Astrocyte of the cerebellum (primary cell): ENCODE data around the gene CACNG8.

Experiments
- DNase-seq: peaks from one replicate; pipeline ENCODE4 v3.0.0-alpha.2; 2011; ENCODE audit warnings: low read depth
- H3K4me3 ChIP-seq: 2 replicates; pipeline ENCODE4 v1.5.1; 2011; ENCODE audit warnings: mild to moderate bottlenecking, low read depth, low read length, moderate library complexity
- CTCF ChIP-seq: IDR thresholded peaks from 2 replicates; pipeline ENCODE4 v1.5.1; 2012; ENCODE audit warnings: low read length, low read depth, moderate library complexity, mild to moderate bottlenecking; ENCODE audit errors: missing control alignments
- in situ Hi-C: cut with HindIII; loops from 2 replicates; pipeline ENCODE4 v1.10.0; 2017; ENCODE audit warnings: low sequenced_read_pairs

Gene CACNG8

GRCh38 chr19:53989600-53990533 is 27.1 kb downstream of the CACNG8 start:
- peak; percentile 8 for DNase-seq
- no peak for TF ChIP-seq CTCF
- in situ Hi-C loops, result no loop called here
- H3K4me3 ChIP-seq, result no peak overlapping the region

DNA sequence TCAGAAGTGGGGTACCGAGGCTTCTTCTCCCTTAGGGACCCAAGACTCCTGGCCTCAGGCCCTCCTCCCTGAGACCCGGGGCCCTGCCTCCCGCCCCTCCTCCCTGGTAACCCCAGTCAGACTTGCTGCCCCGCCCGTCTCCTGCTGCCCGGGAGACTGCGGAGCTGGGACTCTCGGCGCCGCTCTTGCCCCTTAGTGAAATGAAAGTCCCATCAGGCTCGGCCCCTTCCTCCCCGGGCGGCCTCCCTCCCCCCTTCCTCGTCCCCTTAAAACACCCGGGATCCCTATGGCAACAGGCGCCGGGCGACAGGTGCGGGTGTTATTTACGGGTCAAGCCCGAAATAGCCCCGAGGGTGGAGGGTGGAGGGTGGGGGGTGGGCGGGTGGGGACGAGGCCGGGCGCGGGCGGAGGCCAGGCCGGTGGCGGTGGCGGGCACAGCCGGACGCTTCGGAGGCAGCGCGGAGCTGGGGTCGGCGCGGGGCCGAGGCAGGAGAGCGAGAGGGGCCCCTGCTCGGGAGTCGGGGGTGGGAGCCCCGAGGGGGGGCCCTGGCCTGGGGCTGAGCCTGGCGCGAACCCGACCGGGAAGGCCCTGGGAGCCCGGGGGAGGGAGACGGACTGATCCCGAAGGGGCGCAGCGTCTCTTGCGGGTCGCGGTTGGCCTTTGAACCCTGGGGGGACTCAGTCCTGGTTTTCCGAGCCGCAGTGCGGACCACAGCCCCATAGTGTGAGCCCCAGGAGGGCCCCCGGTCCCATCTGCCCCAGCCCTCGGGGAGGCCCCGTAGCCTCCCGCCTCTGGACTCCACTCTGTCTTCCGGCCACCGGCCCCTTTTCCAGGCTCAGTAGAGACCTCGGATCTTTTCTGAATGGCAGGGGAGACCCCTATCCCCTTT is 28.7 kb downstream of the CACNG8 start, which contains the start of gene CACNG6:
Gene CACNG6, plus strand, starts transcription at position 414 of the 890 bp plus-strand sequence. CDS start 1,241 bp downstream, outside the sequence.
- H3K4me3 ChIP-seq, result peak within 1 kb of the TSS; percentile 19
- in situ Hi-C loops, result no loop called here
- no peak for DNase-seq
- no peak for TF ChIP-seq CTCF

DNA sequence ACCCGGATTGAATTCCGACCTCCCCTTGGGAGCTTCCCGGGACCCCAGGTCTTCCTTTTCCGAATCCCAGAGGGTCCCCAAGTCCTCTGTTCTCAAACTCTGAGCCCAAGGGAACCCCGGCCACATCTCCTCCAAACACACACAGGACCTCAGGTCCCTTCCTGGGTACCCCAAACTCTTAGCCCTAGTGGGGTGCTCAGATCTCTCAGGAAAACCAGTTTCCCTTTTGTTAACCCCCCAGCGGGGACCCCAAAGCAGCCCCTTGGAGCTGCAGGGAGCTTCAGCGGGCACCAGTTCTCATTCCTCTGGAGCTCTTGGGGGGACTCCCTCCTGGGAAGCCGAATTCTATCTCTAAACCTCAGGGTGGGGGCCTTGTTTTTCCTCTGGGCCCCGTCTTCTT is 29.5 kb downstream of the CACNG8 start:
- H3K4me3 ChIP-seq, result no peak overlapping the region
- no peak for DNase-seq
- TF ChIP-seq CTCF, result no peak
- in situ Hi-C loops, result no loop called here

- no peak overlapping the region for H3K4me3 ChIP-seq
- in situ Hi-C loops, result no loop called here
- no peak for DNase-seq
- TF ChIP-seq CTCF, result no peak
These were observed 30.1 kb downstream of the CACNG8 start for GRCh38 chr19:53992815-53993214.

- in situ Hi-C loops, result no loop called here
- no peak overlapping the region for H3K4me3 ChIP-seq
- TF ChIP-seq CTCF, result no peak
- no peak for DNase-seq
These were observed 30.7 kb downstream of the CACNG8 start for GRCh38 chr19:53993448-53993847.

GRCh38 chr19:53994811-53995210 is 32.1 kb downstream of the CACNG8 start:
- in situ Hi-C loops, result no loop called here

More at GRCh38 chr19:53994811-53995210, 32.1 kb downstream of the CACNG8 start:
- no peak for DNase-seq
- TF ChIP-seq CTCF, result no peak
- no peak overlapping the region for H3K4me3 ChIP-seq
